Neuronal stem cell (in vitro differentiated cells): ENCODE measurements around the gene ZNF423.

Experiments used
- DNase-seq: peaks from one replicate; pipeline ENCODE4 v3.0.0-alpha.2; 2013; ENCODE audit warnings: low spot score
- H2AFZ ChIP-seq: one replicate; pipeline ENCODE4 v1.6.1; 2013; ENCODE audit warnings: mild to moderate bottlenecking, low read length, inconsistent platforms
- H2AK5ac ChIP-seq: 2 replicates; pipeline ENCODE4 v1.6.1; 2013; ENCODE audit warnings: low read depth, mild to moderate bottlenecking, inconsistent platforms, low read length, moderate library complexity, mixed read lengths
- H2BK120ac ChIP-seq: 2 replicates; pipeline ENCODE4 v1.6.1; 2013; ENCODE audit warnings: low read depth, mild to moderate bottlenecking, inconsistent platforms, low read length, moderate library complexity, mixed read lengths
- H2BK12ac ChIP-seq: one replicate; pipeline ENCODE4 v1.6.1; 2013; ENCODE audit warnings: low read length, inconsistent platforms
- H2BK15ac ChIP-seq: 2 replicates; pipeline ENCODE4 v1.6.1; 2013; ENCODE audit warnings: mild to moderate bottlenecking, low read length, inconsistent platforms, mixed read lengths
- H2BK5ac ChIP-seq: one replicate; pipeline ENCODE4 v1.6.1; 2013; ENCODE audit warnings: inconsistent platforms, mild to moderate bottlenecking, low read length, moderate library complexity
- H3K14ac ChIP-seq: one replicate; pipeline ENCODE4 v1.6.1; 2013; ENCODE audit warnings: low read length, inconsistent platforms
- H3K18ac ChIP-seq: 2 replicates; pipeline ENCODE4 v1.6.1; 2013; ENCODE audit warnings: low read length, inconsistent platforms
- H3K23ac ChIP-seq: 2 replicates; pipeline ENCODE4 v1.6.1; 2013; ENCODE audit warnings: low read depth, mild to moderate bottlenecking, mixed read lengths, low read length, inconsistent platforms; ENCODE audit not compliant: poor library complexity
- H3K27ac ChIP-seq: replicated peaks from 3 replicates; pipeline ENCODE4 v1.5.1; 2013; ENCODE audit warnings: low read length, inconsistent platforms
- H3K27me3 ChIP-seq, 3 experiments: 2 replicates each; pipeline ENCODE4 v1.6.1; 2013; ENCODE audit warnings: low read length in 3 of 3, mild to moderate bottlenecking in 2 of 3, inconsistent platforms in 1 of 3, low read depth in 1 of 3, mixed read lengths in 1 of 3, moderate library complexity in 1 of 3; ENCODE audit not compliant: control insufficient read depth in 3 of 3, insufficient read depth in 3 of 3
- H3K36me3 ChIP-seq, 2 donors: replicated peaks in 1 of 2; 2 replicates each; pipeline ENCODE4 v1.6.1; 2013; ENCODE audit warnings: low read length in 2 of 2; ENCODE audit not compliant: control insufficient read depth in 2 of 2, insufficient read depth in 2 of 2
- H3K4ac ChIP-seq: 2 replicates; pipeline ENCODE4 v1.6.1; 2013; ENCODE audit warnings: inconsistent platforms, mild to moderate bottlenecking, low read length, moderate library complexity
- H3K4me1 ChIP-seq, 2 donors: 1 replicate in 1 of 2; 2 replicates in 1 of 2; pipeline ENCODE4 v1.6.1; 2013; ENCODE audit warnings: low read length in 2 of 2, low read depth in 1 of 2; ENCODE audit not compliant: control insufficient read depth in 2 of 2, insufficient read depth in 1 of 2
- H3K4me2 ChIP-seq: one replicate; pipeline ENCODE4 v1.6.1; 2013; ENCODE audit warnings: mild to moderate bottlenecking, low read length, inconsistent platforms; ENCODE audit not compliant: insufficient read depth, poor library complexity, severe bottlenecking
- H3K4me3 ChIP-seq, 2 donors: 2 replicates each; pipeline ENCODE4 v1.5.1; 2013; ENCODE audit warnings: low read length in 2 of 2, mild to moderate bottlenecking in 2 of 2, inconsistent platforms in 1 of 2, moderate library complexity in 1 of 2
- H3K79me1 ChIP-seq: one replicate; pipeline ENCODE4 v1.6.1; 2013; ENCODE audit warnings: low read depth, mild to moderate bottlenecking, inconsistent platforms, low read length, moderate library complexity
- H3K9ac ChIP-seq: one replicate; pipeline ENCODE4 v1.6.1; 2013; ENCODE audit warnings: mild to moderate bottlenecking, low read depth, low read length, inconsistent platforms; ENCODE audit not compliant: poor library complexity
- H3K9me3 ChIP-seq, 2 donors: replicated peaks in 1 of 2; 2 replicates each; pipeline versions ENCODE3 to v1.6.1; 2013; ENCODE audit warnings: low read length in 2 of 2, mild to moderate bottlenecking in 2 of 2, inconsistent platforms in 1 of 2, low read depth in 1 of 2, mixed read lengths in 1 of 2, moderate library complexity in 1 of 2; ENCODE audit not compliant: control insufficient read depth in 2 of 2, insufficient read depth in 1 of 2
- H4K8ac ChIP-seq: one replicate; pipeline ENCODE4 v1.6.1; 2013; ENCODE audit warnings: low read depth, mild to moderate bottlenecking, inconsistent platforms, low read length, moderate library complexity
- H4K91ac ChIP-seq: one replicate; pipeline ENCODE4 v1.6.1; 2013; ENCODE audit warnings: low read length, low read depth, mild to moderate bottlenecking, inconsistent platforms; ENCODE audit not compliant: poor library complexity
- WGBS, 2 donors: extraction: QIAGEN DNeasy Blood & Tissue Kit; methylation state at CpG; one replicate each; pipeline ENCODE4 v1.1.7; 2013; ENCODE audit warnings: missing lambda C conversion rate in 2 of 2, mixed read lengths in 1 of 2; ENCODE audit not compliant: insufficient read length in 2 of 2, insufficient replicate concordance in 1 of 2; ENCODE audit errors: extremely low coverage in 2 of 2; 5-methylcytosine and 5-hydroxymethylcytosine counted together

ZNF423 gene

GRCh38 chr16:49833085-49833484 lies 22.8 kb downstream of the ZNF423 start:
- Histone ChIP-seq H3K27me3 (no peaks in the 10 kb centered on the region), H2BK15ac (no peak overlapping the region), H2BK5ac (no peak overlapping the region), H3K18ac (peak overlapping the region; percentile 69), H4K91ac (no peak overlapping the region), H2AFZ (no peak overlapping the region), H3K4me3 (no peak overlapping the region), H3K23ac (no peak overlapping the region), H3K9ac (no peak overlapping the region), H2BK12ac (no peak overlapping the region), H3K14ac (no peak overlapping the region), H3K79me1 (peaks cover 23% of the 10 kb centered on the region), H3K4me2 (no peak overlapping the region), H3K4ac (no peak overlapping the region), H2AK5ac (no peak overlapping the region), H3K9me3 (peaks cover 0 to 2% of the 10 kb centered on the region in 2 donors), H3K36me3 (peaks cover 1 to 22% of the 10 kb centered on the region in 2 donors), H3K4me1 (peaks cover 55 to 65% of the 10 kb centered on the region in 2 donors), H2BK120ac (no peak overlapping the region), H4K8ac (no peak overlapping the region), H3K27ac (no peak overlapping the region)
- no CpG with 5 or more reads among the region's 11 CpGs for WGBS, 2 donors
- DNase-seq = no peak

GRCh38 chr16:49832177-49832576 lies 23.7 kb downstream of the ZNF423 start:
- Histone ChIP-seq H2AK5ac (peak overlapping the region; percentile 0), H3K18ac (no peak overlapping the region), H2BK5ac (no peak overlapping the region), H2BK12ac (no peak overlapping the region), H2BK120ac (no peak overlapping the region), H3K36me3 (peaks cover 1 to 14% of the 10 kb centered on the region in 2 donors), H4K8ac (no peak overlapping the region), H3K9ac (no peak overlapping the region), H3K27ac (no peak overlapping the region), H3K4me1 (peaks cover 54 to 68% of the 10 kb centered on the region in 2 donors), H3K14ac (no peak overlapping the region), H4K91ac (no peak overlapping the region), H3K4ac (no peak overlapping the region), H3K4me2 (no peak overlapping the region), H3K23ac (no peak overlapping the region), H2BK15ac (no peak overlapping the region), H3K27me3 (no peaks in the 10 kb centered on the region), H2AFZ (no peak overlapping the region), H3K4me3 (no peak overlapping the region), H3K79me1 (peaks cover 19% of the 10 kb centered on the region), H3K9me3 (peaks cover 0 to 2% of the 10 kb centered on the region in 2 donors)
- DNase-seq = no peak
- no CpG with 5 or more reads among the region's 7 CpGs for WGBS, 2 donors

GRCh38 chr16:49830873-49831272 lies 25.0 kb downstream of the ZNF423 start:
- no peak overlapping the region for H3K14ac ChIP-seq
- H4K91ac ChIP-seq = no peak overlapping the region
- H3K18ac ChIP-seq = no peak overlapping the region
- H2BK15ac ChIP-seq = no peak overlapping the region
- H3K36me3 ChIP-seq = peaks cover 1 to 23% of the 10 kb centered on the region in 2 donors
- no peak overlapping the region for H3K4me2 ChIP-seq
- H3K4me1 ChIP-seq = peaks cover 50 to 68% of the 10 kb centered on the region in 2 donors
- DNase-seq = no peak
- H3K27me3 ChIP-seq = no peaks in the 10 kb centered on the region
- peaks cover 0 to 2% of the 10 kb centered on the region in 2 donors for H3K9me3 ChIP-seq
- no peak overlapping the region for H2BK5ac ChIP-seq
- H3K23ac ChIP-seq = no peak overlapping the region
- H2BK120ac ChIP-seq = no peak overlapping the region
- no peak overlapping the region for H3K4ac ChIP-seq
- no peak overlapping the region for H2BK12ac ChIP-seq
- H3K4me3 ChIP-seq = no peak overlapping the region
- H4K8ac ChIP-seq = no peak overlapping the region
- H3K27ac ChIP-seq = no peak overlapping the region
- no peak overlapping the region for H3K9ac ChIP-seq
- H3K79me1 ChIP-seq = peaks cover 19% of the 10 kb centered on the region
- no peak overlapping the region for H2AK5ac ChIP-seq
- no peak overlapping the region for H2AFZ ChIP-seq
- WGBS, 2 donors = no CpG with 5 or more reads among the region's 5 CpGs

- H3K9ac ChIP-seq = no peak overlapping the region
- H3K23ac ChIP-seq = no peak overlapping the region
- H4K8ac ChIP-seq = no peak overlapping the region
- no peak overlapping the region for H3K27ac ChIP-seq
- H3K27me3 ChIP-seq = no peaks in the 10 kb centered on the region
- H2BK5ac ChIP-seq = no peak overlapping the region
- peaks cover 0 to 2% of the 10 kb centered on the region in 2 donors for H3K9me3 ChIP-seq
- H3K4ac ChIP-seq = no peak overlapping the region
- no peak overlapping the region for H2BK15ac ChIP-seq
- no peak for DNase-seq
- peaks cover 36 to 52% of the 10 kb centered on the region in 2 donors for H3K4me1 ChIP-seq
- H2BK12ac ChIP-seq = no peak overlapping the region
- H3K14ac ChIP-seq = no peak overlapping the region
- no CpG with 5 or more reads among the region's 15 CpGs for WGBS, 2 donors
- no peak overlapping the region for H2AK5ac ChIP-seq
- no peak overlapping the region for H2BK120ac ChIP-seq
- H4K91ac ChIP-seq = no peak overlapping the region
- H2AFZ ChIP-seq = no peak overlapping the region
- H3K4me3 ChIP-seq = no peak overlapping the region
- H3K18ac ChIP-seq = peak overlapping the region; percentile 33
- H3K79me1 ChIP-seq = peaks cover 14% of the 10 kb centered on the region
- no peak overlapping the region for H3K4me2 ChIP-seq
- H3K36me3 ChIP-seq = peaks cover 1 to 31% of the 10 kb centered on the region in 2 donors
Measured at GRCh38 chr16:49828533-49829267, 27.2 kb downstream of the ZNF423 start.
